ENCODE data around the gene PRKN.

PRKN gene

DNA sequence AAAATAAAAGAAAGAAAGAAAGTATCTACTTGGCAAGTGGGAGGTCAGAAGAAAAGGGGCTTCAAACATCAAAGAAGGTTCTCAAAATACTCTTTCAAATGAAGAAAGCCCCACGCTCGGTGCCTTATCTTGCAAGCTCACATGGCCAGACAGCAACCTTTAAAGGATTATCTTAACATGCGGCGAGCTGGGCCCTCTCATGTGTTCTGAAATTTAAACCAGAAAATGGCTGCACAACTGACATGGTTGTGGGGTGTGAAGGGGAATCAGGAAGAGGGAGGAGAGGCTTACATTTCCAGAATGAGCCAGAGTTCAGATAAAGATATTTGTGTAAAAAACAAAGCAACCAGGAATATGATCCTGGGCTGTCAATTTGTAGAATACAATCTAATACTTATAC lies 363.1 kb downstream of the PRKN start:
- no peak for DNase-seq

DNA sequence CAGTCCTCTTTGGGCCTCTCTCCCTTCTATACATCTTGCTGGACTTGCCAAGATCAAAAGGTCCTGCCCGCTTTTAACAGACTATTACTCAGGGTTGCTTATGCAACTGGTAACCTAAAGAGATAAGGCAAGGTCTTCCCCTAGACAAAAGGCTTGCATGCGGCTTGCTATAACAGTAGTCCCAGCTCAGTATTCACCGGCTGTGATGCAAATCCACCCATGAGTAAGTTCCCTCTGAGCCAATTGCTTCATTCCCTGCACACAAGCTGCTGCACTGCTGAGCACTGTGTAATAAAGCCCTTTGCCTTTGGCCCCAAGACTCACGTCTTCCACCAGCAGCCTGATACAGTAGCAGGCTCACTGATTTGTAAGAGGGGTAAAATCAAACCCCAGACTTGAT lies 363.8 kb downstream of the PRKN start:
- DNase-seq = no peak

DNA sequence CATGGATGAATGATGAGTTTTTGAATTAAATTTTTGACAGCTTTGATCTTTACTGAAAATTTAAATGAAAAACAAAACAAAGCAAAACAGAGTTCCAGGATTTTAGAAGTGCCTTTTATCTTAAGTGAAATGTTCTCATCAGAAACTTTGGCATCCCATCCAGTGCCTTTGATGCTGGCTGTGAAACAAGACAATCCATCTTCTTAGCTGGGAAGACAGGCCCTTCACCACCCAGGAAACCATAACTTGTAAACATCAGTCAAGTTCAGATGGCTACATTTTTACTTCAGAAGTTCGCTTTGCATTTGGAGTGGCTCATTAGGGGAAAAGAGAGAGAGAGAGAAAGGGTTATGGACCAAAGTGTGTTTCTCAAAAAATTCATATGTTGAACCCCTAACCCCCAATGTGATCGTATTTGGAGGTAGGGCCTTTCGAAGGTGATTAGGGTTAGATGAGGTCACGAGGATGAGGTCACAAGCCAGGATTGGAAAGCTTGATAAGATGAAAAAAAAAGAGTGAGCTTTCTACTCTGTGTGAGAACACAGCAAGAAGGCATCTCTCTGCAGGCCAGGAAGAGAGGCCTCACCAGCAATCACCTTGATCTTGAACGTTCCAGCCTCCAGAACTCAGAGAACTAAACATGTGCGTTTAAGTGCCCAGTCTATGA lies 366.5 kb downstream of the PRKN start:
- no peak for DNase-seq

DNA sequence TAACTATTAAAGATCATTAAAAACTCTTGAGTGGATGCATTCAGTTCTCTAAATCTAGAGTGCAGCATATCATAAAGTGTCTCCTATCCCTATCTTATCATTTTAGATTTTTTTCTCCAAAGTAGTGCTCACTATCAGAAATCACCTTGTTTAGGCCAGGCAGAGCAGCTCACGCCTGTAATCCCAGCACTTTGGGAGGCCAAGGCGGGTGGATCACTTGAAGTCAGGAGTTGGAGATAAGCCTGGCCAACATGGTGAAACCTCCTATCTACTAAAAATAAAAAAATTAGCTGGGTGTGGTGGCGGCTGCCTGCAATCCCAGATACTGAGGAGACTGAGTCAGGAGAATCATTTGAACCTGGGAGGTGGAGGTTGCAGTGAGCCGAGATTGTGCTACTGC lies 368.9 kb downstream of the PRKN start:
- no peak for DNase-seq

DNA sequence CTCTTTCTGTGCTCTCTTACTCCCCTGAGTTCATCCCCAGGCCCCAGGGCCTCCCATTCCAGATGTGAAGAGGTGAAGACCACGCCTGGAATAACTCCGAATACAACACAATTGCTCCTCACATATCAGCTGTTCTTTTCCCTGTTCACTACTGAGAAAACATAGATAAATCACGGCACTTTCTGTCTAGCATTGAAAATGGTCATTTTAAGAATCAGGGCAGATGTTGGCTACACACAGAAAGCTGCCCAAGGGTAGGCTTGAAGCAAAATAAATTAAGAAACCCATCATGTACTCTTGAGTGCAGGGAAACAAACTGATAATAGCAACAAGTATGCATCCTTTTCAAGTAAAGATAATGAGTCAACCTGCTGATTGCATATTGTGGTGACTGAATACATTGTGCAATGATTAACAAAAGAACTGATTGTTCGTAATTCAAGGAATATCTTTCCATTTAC lies 382.5 kb downstream of the PRKN start:
- DNase-seq = no peak

DNA sequence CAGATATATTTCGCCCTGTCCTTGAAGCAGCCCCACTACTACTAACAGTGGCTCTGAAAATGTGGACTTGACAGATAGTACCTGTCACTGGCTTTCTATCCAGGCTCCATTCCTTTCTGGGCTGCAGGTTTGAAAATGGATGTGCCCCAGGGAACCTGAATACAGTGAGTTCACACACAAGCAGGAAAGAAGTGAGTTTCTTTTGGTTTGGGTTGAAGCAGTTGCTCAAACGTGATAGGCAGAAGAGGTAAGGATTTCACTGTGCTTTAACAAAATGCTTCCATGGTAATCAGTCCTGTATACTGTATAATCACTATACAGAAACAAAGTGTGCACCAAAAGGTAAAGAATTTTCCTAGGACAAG lies 382.9 kb downstream of the PRKN start:
- DNase-seq = no peak

DNA sequence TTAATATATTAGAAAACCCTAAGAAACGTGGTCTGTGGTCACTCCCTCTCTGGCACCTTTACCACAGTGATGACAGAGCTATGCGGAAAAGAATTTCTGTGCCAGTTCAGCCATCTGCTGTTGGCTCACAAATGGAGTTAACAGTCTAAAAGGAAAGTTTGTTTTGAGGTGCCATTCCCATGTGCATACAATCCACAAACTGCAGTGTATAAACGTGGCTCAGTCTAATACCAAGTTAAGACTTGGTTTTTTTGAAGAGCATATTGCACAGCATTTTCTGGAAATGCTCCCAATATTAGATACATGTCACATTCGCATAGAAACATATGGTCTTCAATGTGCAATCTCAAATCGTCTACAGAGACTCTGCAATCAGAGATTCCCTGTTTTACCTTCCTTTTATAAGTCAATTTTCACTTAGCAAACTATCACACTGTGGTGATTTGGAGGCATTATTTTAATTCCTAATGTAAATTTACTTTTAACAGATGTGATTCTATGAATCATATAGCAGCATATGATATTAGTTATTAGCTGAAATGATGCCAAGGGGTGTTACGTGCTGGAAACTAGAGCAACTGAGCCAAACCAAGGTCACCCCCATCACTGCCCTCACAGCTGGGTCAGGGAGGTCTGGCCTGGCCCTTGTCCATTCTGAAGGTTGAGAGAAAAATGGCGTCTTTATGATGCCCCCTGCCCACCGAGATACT lies 383.5 kb downstream of the PRKN start:
- no peak for DNase-seq

DNA sequence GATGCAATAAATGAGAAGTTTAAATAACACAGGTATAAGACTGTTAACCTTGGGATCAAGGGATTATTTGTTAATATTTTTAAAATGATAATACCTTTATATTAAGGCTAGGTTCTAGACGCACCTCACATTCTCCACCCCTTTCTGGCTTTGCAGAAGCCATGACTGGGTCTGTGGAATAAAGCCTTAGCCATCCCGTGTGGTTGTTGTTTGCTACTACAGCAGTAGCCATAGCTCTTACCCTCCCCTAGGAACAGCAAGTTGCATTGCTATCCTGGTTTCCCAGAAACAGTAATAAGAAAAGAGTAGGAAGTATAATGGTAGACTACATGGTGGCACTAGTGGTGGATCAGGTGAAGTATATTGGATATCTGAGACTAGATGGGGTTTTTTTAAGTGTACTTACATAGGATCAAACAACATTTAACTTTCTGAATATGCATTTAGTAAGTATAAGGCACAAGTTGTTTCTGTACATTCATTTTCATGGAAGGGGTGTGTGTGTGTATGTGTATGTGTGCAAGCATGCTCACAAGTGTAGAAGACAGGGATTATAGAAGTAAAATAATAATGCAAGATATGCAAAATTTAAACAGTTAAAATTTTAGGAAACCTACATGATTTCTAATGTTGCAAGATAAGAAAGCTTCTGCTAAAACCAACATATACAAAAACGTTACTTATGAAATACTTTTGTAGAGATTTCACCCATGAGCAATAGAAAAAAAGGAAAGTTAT lies 384.2 kb downstream of the PRKN start:
- no peak for DNase-seq

DNA sequence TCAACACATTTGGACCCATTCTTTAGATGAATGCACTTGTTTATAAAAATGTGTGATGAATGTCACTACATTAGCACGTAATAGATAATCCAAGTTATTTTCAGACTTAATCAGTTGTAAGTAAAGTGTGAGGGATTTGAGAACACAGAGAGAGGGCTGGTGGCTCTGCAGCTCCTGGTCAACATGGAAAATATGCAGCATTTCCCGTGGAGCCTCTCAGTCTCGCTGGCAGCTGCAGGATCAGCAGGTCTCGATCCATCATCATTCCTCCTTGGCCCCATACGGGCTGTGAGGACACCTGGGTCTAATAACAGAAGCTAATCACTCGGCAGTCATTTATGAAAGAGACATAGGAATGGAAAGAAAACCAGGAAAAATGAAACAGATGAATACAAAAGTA lies 390.2 kb downstream of the PRKN start:
- no peak for DNase-seq

DNA sequence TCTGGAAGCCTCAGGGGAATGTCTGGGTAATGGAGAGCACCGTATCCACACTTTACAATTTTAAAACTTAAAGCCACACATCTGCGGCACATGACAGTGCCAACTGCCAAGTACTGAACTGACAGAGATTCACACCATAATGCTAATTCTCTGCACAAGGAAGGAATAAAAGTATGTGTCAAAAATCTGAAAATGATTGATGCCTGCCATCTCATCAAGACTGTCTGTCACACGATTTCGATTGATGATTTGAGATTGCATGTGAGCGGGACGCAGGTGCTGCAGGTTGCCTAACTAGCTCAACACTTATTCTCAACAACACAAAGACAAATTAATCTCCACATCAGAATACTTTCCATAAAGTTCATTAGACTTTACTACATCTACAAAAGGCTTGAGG lies 391.2 kb downstream of the PRKN start:
- DNase-seq = no peak

DNA sequence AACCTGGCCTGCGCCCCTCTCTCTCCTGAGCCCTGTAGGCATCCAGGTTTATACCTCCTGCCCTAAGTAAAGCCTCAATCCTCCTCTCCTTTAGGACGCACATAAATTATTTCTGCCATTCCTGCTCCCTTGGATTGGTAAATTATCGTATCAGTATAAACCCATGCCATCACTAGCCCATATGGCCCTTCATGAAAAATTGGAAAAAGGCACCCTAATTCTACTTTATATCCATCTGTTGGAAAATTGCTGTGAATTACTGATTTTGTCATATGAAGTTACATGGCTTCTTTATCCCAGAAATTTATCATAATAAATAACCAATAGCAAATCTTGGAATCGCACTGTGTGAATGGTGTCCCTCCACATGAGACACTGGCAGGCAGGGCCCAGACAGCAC lies 395.2 kb downstream of the PRKN start:
- no peak for DNase-seq

DNA sequence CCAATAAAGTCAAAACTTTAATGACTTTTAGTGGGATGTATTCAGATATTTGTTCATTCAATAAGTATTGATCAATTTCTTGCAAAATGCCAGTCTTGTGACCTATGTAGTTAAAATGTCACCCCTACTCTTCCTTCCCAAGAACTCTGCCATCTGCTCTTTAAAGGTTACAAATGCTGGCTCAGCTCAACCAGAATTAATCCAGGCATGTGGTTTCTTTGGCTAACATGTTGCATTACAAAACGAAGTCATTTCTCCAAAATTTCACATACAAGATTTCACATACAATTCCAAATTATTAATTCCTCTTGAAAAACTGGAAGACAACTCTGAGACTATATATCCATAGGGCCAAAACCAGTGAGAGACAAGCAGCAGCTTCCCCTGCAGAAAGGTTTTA lies 395.7 kb downstream of the PRKN start:
- DNase-seq = no peak

DNA sequence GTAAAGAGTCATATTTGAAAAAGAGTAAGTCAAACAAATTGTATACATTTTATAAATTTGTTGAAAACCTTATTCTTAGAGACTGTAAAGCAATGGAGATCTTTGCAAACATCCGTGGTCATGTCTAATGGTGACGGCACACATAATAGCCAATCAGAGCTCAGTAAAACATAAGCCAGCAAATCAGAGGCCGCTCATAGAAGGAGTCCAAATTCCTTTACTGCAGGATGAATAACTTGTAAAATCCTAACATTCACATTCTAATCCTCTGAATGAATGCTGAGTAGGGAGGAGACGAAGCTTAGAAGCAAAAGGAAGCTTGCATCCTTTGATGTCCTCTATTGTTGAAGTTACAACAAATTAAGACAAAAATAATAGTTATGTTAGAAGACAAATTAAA lies 401.7 kb downstream of the PRKN start:
- no peak for DNase-seq

DNA sequence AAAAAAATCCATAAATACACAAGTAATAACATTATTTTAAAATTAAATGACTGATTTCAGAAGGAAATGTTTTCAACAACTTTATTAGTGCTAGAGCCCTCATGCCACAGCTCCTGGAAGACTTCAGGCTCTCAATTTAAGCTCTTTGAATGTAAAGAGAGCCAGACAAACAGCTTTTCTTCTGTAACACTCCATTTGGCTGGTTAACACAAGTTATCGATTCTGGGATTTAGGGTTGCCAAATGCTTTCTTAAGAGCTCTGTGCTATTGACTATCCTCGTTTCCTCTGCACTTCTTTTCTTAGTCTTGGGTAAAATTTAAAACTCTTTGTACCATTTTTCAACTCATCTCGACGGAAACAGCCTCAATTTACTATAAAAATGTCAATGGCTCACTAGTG lies 402.5 kb downstream of the PRKN start:
- no peak for DNase-seq

DNA sequence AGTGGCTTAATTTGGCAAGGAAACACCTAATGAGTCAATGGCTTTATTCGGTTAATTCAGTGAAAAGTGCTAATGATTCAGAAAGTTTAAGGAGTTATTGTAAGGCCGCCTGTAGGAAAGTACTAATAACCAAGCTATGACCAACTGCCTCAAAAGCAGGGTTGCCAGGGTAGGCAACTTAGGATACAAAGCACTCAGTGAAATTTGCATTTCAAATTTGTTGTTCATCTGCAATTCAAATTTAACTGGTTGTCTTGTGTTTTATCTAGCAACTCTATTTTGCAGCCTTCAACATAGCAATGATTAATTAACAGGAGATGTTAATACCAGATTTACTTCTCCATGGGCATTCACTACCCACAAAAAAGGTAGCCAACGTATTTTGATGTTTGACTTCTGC lies 412.3 kb downstream of the PRKN start:
- DNase-seq = no peak

DNA sequence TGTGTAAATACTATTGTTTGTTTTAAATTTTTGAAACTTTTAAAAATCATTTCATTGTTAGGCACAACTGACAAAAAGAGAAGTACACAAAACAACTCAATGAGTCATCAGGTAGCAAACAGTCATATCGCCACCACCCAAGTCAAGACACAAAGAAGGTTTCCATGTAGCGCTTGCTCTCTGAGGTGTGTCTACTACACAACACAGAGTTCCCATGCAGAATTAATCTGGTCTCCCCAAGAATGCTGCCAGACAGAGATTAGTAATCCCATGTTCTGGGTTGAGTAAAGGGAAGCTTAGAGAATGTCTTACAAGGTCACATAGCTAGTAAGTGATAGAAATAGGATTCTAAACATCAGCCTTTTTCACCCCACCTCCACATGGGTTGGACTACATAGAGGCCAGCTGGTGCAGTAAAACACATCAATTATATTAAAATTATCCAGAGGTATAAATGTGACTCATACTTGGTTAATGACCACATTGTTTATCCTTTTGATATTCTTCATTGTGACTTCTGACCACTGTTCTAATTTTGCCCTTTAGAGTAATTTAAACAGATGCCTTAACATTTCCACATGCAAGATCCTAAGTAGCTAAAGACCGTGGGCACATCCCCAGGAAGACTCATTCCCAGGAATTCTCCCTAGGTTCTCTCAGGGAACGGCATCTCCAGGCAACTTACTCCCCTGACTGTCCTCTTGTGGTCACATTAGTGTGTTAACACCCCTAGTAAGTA lies 413.5 kb downstream of the PRKN start:
- DNase-seq = no peak

DNA sequence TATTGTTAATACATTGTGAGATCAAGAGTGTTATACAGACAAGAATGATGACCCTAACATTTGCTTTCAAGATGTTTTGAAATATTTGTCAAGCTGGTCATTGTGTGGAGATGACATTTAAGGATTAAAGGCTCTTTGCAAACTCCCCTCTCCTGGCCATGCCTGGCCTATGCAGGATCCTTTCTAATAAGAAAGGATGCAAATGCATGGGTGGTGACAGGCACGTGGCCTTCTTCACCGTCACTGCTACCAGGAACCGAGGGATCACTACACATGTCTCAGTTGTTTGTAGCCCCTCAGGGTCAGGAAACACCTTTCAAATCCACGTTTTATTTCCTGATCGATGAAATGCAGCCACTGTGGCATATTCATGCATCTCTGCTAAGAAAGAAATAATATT lies 419.7 kb downstream of the PRKN start:
- no peak for DNase-seq

DNA sequence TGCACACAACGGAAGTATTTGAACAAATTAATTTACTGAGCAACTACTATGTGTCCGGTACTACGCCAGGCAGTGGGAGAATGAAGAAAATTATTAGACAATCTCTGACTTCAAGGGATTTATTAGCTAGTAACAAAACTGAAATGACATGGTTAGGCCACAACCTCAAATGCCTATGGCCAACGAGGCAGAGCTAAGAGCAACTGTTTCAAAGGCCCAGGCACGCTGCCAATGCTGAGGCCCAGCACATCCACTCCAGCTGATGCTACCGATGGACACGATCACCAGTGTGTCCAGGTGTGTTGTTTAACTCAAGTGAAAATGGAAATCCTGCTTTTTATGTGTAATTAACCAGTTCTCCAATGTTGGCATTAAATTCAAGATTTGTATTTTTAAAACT lies 420.9 kb downstream of the PRKN start:
- DNase-seq = no peak

DNA sequence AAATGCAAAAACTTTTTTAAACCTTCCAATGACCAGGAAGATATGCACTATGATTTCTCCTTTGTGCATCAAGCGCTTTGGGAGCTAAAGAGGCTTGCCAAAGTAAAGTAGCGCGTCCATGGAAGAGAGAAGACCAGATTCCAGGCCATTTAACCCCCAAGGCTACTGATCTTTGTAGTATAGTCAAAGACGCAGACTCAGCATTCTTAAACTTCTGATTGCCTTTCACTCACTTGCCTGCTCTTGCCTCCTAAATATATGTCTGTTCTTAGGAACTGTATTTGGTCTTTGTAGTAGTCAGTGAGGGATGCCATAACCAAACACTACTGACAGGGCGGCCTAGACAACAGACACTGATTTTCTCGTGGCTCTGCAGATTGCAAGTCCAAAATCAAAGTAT lies 426.4 kb downstream of the PRKN start:
- DNase-seq = no peak

DNA sequence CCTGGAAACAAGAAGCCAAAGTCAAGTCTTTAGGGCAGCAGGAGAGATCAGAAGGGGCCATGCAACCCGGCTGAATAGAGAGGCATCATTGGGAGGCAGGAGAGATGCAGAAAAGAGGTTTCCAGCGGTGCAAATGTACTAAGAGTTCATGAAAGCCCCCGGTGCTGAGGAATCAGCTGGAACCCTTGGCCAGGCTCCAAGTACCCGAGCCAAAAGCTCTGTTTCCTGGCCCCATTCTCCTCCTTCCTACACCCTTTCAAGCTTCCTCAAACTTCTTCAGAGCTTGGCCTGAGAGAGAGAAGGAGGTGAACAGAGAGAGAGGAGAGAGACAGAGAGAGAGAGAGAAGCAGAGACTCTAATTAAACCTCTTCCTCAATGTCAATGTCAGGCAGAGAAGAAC lies 433.5 kb downstream of the PRKN start:
- DNase-seq = no peak

DNA sequence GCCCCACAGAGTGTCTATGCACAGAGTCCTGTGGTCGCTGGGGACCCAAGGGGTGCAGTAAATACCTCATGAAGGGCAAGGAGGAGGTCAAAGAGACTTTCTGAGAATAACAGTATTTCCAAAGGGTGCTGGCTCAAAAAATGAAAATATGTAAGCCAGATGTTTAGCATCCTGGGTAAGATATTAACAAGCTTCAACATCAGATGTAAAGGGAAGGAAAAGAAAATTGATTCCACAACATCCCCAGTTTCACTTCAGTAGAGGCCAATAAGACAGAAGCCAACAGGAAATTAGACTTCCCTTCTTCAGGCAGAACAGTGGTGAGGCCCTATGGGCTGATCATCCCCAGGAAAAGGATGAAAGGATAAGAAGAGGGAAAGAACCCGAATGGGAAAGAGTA lies 434.7 kb downstream of the PRKN start:
- DNase-seq = no peak

DNA sequence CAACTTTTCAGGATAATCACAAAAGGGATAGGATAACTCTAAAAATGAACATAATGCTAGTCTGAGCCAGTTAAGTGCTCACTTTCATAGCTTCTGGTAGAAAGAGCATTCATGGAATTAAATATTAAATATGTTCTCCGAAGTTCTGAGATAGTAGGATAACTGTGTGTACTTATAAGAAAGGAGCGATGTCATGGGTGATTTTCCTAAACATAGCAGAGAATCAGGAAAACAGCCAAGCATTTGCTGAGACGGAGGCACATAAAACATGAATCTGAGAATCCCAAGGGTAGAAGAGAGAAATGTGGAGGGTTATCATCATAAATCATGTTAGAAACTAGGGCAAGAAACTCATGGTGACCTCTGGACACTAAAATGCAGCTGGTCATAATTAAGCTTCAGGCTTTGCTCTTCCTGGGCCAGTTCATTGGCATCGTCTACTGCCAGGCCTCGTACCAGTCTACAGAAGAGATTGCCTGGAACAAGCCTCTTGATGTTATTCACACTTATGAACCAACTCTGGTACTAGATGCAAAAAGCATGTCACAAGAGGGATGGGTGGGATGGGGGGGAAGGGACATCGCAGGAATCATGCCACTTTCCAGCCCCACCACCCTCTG lies 436.6 kb downstream of the PRKN start:
- no peak for DNase-seq

DNA sequence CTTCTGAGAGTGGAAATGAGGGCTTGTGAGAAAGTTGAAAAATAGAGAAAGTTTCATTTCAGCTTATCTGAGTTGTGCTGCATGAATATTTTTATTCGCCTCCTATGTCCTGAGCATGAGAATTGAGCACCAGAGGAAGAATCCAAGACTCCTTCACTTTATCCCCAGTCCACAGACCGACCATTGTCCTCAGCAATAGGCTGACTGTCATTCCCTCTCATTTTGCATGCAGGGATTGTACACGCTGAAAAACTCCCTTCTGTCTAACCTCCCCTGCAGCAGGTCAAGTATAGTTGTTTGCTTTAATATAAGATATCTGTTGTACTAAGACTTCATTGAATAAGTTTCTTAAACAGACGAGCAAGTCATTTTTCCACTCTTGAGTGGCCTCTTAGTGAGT lies 437.6 kb downstream of the PRKN start:
- no peak for DNase-seq
